Stimulated activated CD8-positive, alpha-beta memory T cell treated with anti-CD3 and anti-CD28 coated beads, Interleukin-12 subunit alpha, Interleukin-12 subunit beta, amount 100 ng/mL, for 24 hours (primary cell): ENCODE results near the gene BTRC.
"Not testable (repeated sequence)": the region's sequence is repeated elsewhere in the genome, so short reads cannot be mapped to it uniquely, and the experiment has no call there.

Source experiments
- DNase-seq: peaks from one replicate; pipeline ENCODE4 v3.0.0-alpha.2; 2020; ENCODE audit errors: extremely low read depth

The BTRC gene

GRCh38 chr10:101346177-101346576 lies 7.8 kb upstream of the BTRC start:
- no peak for DNase-seq

GRCh38 chr10:101351017-101351416 lies 2.9 kb upstream of the BTRC start:
- DNase-seq, result no peak

- DNase-seq, result no peak
Observed at GRCh38 chr10:101351477-101351876, 2.5 kb upstream of the BTRC start.

GRCh38 chr10:101352857-101353256 lies 1.1 kb upstream of the BTRC start:
- DNase-seq, result not testable (repeated sequence)

GRCh38 chr10:101354328-101355071 lies 535 bp downstream of the BTRC start:
- no peak for DNase-seq

DNA sequence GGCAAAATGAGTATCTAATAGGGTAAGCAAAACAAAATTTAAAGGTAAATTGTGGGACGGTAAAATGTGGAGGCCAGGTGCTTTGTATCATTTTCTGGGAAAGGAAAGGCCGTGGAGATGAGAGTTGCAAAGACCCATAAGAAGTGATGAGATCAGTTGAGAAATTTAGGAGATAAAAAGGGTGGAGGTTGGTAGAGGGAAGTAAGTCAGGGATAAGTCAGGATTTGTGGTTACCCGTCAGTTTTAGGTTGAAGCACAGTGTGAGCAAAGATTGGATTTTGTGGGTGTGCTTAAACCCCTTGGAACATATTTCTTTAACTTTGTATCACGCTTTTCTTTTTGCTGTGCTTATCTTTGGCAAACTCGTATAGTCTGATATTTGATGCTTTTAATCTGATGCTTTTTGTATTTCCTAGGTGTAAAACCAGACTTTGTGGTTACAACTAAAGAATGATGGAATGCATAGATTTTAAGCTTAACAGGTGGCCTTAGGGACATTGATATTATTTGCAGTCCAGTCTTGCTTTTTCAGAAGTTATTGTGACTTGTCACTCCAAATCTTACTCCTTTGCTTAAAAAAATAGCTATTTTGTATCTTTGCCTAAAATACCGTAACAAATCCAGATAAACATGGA lies 1.2 kb downstream of the BTRC start:
- DNase-seq, result no peak

DNA sequence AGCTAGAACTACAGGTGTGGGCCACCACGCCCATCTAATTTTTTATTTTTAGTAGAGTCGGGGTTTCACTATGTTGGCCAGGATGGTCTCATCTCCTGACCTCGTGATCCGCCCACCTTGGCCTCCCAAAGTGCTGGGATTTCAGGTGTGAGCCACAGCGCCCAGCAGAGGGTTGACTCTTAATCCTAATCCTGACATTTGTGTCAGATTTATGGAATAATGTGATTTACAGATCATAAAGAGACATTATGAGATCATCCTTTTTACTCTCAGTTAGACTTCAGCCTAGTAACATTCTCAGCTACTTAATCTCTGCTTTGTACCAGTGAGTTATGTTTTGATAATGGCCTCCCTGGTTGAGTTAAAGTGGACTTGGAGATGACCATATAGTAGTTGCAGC lies 2.2 kb downstream of the BTRC start:
- DNase-seq, result no peak

GRCh38 chr10:101357958-101358357 lies 4.0 kb downstream of the BTRC start:
- no peak for DNase-seq

GRCh38 chr10:101358706-101359300 lies 4.8 kb downstream of the BTRC start:
- no peak for DNase-seq

DNA sequence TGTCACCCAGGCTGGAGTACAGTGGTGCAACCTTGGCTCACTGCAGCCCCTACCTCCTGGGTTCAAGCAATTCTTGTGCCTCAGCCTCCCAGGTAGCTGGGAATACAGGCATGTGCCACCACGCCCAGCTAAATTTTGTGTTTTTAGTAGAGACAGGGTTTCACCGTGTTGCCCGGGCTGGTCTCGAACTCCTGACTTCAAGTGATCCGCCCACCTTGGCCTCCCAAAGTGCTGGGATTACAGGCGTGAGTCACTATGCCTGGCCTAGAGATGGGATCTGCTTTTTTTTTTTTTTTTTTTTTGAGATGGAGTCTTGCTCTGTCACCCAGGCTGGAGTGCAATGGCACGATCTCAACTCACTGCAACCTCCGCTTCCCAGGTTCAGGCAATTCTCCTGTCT lies 6.1 kb downstream of the BTRC start:
- DNase-seq, result not testable (repeated sequence)

DNA sequence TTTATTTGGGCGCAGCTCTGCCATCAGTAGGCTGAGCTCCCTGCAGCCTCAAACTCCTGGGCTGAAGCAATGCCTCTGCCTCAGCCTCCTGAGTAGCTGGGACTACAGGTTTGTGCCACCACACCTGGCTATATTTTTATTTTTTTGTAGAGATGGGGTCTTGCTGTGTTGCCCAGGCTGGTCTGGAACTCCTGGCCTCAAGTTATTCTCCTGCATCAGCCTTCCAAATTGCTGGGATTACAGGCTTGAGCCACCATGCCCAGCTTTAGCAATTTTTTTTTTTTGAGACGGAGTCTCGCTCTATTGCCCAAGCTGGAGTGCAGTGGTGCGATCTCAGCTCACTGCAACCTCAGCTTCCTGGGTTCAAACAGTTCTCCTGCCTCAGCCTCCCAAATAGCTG lies 6.9 kb downstream of the BTRC start:
- not testable (repeated sequence) for DNase-seq

DNA sequence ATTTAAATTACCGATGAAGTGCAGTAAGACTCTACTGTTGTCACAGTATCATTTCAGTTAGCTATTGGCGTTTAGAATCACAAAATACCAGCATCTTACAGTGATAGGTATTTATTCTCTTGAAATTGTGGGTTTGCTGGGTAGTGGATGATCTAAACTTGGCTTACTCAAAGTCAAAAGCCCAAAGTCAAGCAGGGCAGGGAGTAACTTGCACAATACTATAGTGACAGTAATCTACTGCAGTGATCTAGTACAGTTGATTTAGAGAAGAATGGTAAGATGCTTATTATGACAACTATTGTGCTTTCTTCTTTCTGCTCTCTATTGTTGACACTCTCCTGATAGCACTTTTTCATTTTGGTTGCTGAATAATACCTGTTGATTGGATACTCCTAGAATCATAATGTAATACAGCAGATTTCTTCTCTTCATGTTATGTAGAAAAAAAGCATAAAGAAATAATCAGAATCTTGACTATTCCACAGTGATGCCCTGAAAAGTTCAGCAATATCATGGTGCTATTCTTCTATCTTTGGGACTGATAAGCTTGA lies 10.0 kb downstream of the BTRC start:
- no peak for DNase-seq

DNA sequence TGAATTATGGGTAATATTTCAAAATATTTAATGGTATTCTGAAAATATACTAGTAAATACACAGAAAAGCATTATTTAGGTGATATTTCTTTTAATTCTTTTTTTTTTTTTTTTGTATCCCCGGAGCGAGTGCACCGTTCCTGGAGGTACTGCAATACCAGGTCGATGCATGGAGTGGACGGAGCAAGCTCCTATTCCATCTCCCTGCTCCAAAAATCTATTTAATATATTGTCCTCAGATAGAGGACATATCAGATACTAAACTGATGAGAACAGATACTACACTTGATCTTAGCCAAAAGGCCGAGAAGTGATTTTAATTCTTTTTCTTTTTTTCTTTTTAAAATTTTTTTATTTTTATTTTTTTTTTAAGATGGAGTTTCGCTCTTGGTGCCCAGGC lies 10.8 kb downstream of the BTRC start:
- DNase-seq, result no peak

- DNase-seq, result no peak
Observed at GRCh38 chr10:101367569-101368453, 13.8 kb downstream of the BTRC start.

DNA sequence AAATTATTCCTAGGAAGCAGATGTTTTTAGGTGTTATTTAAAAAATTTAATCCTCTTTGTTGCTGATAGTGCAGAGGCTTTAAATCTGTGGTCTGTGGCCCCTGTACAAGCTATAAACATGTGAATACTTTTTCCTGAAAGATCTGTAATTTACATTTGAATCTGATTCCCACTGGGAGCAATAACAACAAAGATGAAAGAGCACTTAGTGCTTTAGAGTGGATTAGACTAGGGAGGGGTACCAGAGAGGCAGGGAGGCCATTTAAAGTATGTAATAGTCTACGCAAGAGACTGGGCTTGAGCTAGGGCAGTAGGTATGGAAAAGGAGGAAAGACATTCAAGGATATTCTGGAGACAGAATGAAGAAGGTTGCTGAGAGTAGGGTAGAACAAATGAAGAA lies 19.1 kb downstream of the BTRC start:
- DNase-seq, result no peak

DNA sequence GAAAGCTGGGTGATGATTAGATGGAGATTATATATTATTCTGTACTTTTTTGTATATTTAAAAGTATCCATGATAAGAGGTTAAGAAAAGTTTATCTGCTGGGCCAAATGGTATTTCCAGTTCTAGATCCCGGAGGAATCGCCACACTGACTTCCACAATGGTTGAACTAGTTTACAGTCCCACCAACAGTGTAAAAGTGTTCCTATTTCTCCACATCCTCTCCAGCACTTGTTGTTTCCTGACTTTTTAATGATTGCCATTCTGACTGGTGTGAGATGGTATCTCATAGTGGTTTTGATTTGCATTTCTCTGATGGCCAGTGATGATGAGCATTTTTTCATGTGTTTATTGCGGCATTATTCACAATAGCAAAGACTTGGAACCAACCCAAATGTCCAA lies 20.0 kb downstream of the BTRC start:
- not testable (repeated sequence) for DNase-seq

DNA sequence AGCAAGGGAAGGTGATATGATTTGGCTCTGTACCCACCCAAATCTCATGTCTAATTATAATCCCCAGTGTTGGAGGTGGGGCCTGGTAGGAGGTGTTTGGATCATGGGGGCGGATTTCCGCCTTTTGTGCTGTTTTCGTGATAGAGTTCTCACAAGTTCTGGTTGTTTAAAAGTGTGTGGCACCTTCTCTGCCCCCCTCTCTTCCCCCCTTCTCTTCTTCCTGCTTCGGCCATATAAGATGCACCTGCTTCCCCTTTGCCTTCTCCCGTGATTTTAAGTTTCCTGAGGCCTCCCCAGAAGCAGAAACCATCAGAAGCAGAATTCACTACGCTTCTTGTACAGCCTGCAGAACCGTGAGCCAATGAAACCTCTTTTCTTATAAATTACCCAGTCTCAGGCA lies 21.1 kb downstream of the BTRC start:
- no peak for DNase-seq

DNA sequence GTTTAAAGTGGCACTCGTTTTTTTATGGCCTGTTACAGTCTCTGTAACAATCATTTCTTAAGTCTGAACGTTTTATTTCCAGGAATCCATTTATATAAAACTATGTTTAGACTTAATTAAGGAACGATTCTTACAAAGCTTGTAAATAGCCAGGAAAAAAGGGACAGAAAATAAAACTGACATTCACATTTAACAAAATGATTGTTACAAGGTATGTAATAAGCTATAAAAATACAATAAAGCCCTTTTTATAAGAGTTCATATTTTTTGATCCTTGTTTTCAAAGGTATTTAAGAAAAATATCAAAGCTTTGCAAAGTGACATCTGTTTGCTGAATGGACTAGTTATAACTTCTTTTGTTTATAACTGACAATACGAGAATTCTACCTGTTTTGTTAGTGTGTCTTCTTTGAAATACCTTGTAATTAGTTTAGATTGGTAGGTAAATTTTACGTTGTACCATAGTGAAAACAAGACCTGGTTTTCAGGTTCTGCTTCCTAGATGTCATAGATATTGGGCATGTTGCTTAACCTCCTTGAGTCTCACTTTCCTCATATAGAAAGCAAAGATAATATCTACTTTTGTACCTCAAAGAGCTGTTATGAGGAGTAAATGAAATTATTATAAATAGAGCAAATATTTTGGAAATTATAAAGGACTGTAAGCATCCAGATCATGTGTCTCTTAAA lies 25.8 kb downstream of the BTRC start:
- no peak for DNase-seq

DNA sequence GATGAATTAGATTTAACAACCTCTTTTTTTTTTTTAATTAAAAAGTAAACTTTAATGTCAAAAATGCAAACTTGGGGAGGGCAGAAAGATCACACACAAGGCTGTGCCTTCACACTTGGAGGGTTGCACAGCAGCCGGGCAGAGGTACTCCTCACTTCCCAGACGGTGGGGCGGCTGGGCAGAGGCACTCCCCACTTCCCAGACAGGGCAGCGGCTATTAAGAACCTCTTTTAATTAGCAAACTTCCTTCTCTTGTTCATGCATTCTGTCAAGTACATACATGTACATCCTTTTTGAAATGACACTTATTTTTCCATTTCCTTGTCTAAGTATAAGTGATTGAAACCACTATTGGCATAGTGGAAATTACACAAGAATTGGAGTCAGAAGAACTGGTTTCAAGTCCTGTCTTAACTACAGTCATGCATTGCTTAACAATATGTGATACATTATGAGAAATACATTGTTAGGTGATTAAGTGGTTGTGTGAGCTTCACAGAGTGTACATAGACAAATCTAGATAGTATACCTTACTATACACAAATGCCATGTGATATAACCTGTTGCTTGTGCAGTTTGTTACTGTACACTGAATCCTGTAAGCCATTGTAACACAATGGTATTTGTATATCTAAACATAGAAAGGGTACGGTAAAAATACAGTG lies 26.5 kb downstream of the BTRC start:
- DNase-seq, result no peak

DNA sequence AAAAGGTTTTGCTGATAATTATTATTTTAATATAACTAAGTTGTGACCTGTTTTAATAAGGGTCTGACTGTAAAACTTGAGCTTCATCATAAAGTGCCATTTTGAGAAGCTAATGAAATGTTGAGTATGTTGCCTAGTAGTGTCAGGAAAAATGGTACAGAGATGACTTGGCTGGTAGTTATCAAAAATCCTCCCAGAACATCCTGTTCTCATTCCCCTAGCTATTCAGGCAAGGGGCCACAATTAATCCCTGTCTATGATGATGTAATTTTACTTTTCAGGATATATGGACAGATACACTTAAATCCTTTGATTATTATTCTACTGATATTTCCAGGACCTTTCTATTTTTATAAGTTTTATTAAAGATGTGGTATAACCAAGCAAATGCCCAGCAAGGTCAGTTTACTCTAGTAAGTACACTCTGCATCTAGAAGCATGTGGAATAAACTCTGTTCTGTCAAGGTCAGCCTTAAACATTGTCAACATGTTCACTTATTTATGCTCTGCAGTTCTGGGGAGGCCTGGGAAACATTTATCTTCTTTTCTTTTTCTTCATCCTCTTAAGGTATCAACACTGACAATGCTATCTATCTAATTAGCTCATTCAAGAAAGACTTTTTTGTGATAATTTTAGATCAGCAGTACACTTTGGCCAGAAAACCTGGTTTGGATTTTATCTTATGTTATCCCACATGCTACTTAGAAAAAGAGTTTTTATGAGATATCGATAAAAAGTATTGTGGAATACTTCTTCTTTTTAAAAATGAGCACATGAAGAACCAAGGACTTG lies 32.1 kb downstream of the BTRC start:
- no peak for DNase-seq
